Measurements from ENCODE around the gene IL5RA. TPM values are rescaled to one million over a fixed set of nuclear protein-coding genes. Genes with fewer than 3 reads are reported as not detected.

Gene IL5RA
- total RNA-seq, 1 donor from 2014 or later = not detected

DNA sequence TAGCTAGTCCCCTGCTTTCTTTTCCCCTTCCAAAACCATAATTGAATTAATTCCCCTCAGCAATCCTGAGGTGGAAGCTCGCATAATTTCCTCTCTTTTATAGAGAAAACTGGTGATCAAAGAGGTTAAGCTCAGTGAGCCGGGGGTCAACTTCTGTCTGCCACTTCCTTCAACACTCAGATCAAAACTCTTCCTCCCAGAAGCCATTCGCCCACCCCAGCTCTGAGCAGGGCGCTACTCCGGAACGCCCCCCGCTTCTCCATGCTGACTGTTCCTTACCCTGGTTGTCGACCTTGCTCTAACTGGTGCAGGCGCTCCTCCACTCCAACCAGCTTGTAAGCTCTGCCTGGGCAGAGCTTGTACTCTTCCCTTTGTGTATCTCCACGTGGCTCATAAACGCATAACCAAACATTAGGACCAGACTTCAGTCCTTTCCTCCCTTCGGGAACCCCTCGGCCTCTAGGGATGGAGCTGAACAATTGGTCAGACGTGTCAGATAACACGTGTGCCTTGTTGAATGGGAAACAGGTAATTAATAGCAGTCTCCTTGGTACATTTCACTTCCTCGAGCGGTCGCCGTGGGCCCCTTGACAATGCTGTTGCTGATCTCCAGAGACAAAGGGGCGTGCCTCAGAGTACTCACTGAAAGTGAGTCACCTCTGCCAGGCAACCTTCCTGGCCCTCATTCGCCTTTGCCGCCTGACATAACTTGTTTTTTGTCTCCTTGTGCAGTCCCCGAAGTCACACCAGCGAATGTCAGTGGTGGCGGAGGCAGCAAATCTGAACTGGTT, 71.8 kb downstream of the IL5RA start:
- Mint-ChIP-seq H3K9me3 (ENCODE audit: unreplicated experiment) (peaks cover 16% of the 10 kb centered on the region), H3K27ac (ENCODE audit: unreplicated experiment) (no peak overlapping the region), H3K4me3 (ENCODE audit: unreplicated experiment) (no peak overlapping the region), H3K4me1 (ENCODE audit: unreplicated experiment) (no peaks in the 10 kb centered on the region), H3K27me3 (ENCODE audit: unreplicated experiment) (no peaks in the 10 kb centered on the region), H3K36me3 (ENCODE audit: unreplicated experiment) (peaks cover 6% of the 10 kb centered on the region)
- DNase-seq (ENCODE audit: extremely low spot score, unreplicated experiment) = no peak
- TF ChIP-seq, protein P1, sequence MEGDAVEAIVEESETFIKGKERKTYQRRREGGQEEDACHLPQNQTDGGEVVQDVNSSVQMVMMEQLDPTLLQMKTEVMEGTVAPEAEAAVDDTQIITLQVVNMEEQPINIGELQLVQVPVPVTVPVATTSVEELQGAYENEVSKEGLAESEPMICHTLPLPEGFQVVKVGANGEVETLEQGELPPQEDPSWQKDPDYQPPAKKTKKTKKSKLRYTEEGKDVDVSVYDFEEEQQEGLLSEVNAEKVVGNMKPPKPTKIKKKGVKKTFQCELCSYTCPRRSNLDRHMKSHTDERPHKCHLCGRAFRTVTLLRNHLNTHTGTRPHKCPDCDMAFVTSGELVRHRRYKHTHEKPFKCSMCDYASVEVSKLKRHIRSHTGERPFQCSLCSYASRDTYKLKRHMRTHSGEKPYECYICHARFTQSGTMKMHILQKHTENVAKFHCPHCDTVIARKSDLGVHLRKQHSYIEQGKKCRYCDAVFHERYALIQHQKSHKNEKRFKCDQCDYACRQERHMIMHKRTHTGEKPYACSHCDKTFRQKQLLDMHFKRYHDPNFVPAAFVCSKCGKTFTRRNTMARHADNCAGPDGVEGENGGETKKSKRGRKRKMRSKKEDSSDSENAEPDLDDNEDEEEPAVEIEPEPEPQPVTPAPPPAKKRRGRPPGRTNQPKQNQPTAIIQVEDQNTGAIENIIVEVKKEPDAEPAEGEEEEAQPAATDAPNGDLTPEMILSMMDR (IDR thresholded peaks at IDR 0.05) = no peak

GRCh38 chr3:3037156-3037555, 73.0 kb downstream of the IL5RA start:
- Mint-ChIP-seq H3K36me3 (ENCODE audit: unreplicated experiment) (peaks cover 3% of the 10 kb centered on the region), H3K27ac (ENCODE audit: unreplicated experiment) (no peak overlapping the region), H3K4me3 (ENCODE audit: unreplicated experiment) (no peak overlapping the region), H3K27me3 (ENCODE audit: unreplicated experiment) (no peaks in the 10 kb centered on the region), H3K4me1 (ENCODE audit: unreplicated experiment) (no peaks in the 10 kb centered on the region), H3K9me3 (ENCODE audit: unreplicated experiment) (peaks cover 10% of the 10 kb centered on the region)
- TF ChIP-seq, protein P1 (IDR thresholded peaks at IDR 0.05) = no peak
- no peak for DNase-seq (ENCODE audit: extremely low spot score, unreplicated experiment)

GRCh38 chr3:3031326-3031725, 78.8 kb downstream of the IL5RA start:
- no peak for DNase-seq (ENCODE audit: extremely low spot score, unreplicated experiment)
- H3K36me3 Mint-ChIP-seq (ENCODE audit: unreplicated experiment) = no peaks in the 10 kb centered on the region
- TF ChIP-seq, protein P1 (IDR thresholded peaks at IDR 0.05) = no peak
- H3K9me3 Mint-ChIP-seq (ENCODE audit: unreplicated experiment) = no peaks in the 10 kb centered on the region
- no peak overlapping the region for H3K27ac Mint-ChIP-seq (ENCODE audit: unreplicated experiment)
- no peaks in the 10 kb centered on the region for H3K27me3 Mint-ChIP-seq (ENCODE audit: unreplicated experiment)
- H3K4me1 Mint-ChIP-seq (ENCODE audit: unreplicated experiment) = no peaks in the 10 kb centered on the region
- H3K4me3 Mint-ChIP-seq (ENCODE audit: unreplicated experiment) = no peak overlapping the region

DNA sequence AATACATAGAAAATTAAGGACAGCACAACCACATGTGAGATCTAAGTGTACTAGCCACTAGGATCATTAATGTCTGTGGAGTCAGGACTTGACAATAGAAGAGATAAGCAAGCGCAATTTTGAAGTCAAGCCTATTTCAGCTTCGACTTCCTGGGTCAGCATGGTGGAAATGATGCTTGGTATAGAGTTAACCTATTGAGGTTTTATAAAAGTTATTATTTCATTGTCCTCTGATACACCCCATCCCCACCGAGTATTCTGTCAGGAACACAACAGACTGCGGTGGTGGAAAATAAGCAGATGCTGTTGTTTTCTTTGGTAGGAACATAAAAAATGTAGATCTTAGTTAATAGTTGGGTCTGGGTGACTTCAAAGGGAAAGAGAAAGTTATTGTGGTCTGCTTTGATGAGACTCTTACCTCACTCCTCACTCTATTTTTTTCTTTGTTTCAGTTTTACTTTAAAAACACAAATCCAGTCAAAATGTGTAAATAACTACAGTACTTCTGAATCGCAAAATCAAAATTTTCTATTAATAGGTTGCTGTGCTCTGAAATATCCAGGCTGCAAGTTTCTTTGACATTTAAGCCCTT, 82.1 kb downstream of the IL5RA start:
- DNase-seq (ENCODE audit: extremely low spot score, unreplicated experiment) = no peak
- TF ChIP-seq, protein P1 (IDR thresholded peaks at IDR 0.05) = no peak

DNA sequence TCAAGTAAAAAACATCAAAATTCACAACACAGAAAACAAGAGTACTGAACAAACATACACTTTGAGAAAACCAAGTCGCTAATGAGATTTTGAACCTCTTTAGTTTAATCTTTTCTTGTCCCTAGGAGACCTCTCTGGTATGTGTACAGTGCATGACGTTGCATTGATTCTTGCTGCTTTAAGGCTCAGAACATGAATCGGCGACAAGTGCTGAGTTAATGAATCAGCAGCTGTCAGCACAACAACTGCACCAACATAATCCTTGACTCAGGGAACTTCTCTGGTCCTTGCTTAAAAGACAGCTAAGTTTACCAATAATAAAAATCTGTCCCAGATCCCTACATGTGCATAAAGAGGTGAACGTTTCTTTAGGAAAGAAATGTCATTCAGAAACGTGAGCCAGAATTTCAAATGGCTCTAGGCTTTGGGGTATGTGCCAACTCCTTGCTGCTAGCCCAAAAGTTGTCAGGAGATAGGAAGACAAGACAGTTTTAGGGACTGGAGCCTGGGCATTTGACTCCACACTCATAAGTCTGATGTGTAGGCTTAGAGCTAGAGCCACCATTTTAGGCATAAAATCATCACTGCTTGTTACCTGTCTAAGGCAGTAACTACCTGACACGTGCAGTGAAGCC, 86.9 kb downstream of the IL5RA start:
- no peak for DNase-seq (ENCODE audit: extremely low spot score, unreplicated experiment)
- no peak overlapping the region for H3K4me3 Mint-ChIP-seq (ENCODE audit: unreplicated experiment)
- H3K36me3 Mint-ChIP-seq (ENCODE audit: unreplicated experiment) = no peaks in the 10 kb centered on the region
- TF ChIP-seq, protein P1 (IDR thresholded peaks at IDR 0.05) = no peak
- H3K27ac Mint-ChIP-seq (ENCODE audit: unreplicated experiment) = no peak overlapping the region
- no peaks in the 10 kb centered on the region for H3K27me3 Mint-ChIP-seq (ENCODE audit: unreplicated experiment)
- peaks cover 5% of the 10 kb centered on the region for H3K4me1 Mint-ChIP-seq (ENCODE audit: unreplicated experiment)
- H3K9me3 Mint-ChIP-seq (ENCODE audit: unreplicated experiment) = no peaks in the 10 kb centered on the region

More for the DNA sequence above, 82.1 kb downstream of the IL5RA start:
- Mint-ChIP-seq H3K27me3 (ENCODE audit: unreplicated experiment) (no peaks in the 10 kb centered on the region), H3K36me3 (ENCODE audit: unreplicated experiment) (no peaks in the 10 kb centered on the region), H3K9me3 (ENCODE audit: unreplicated experiment) (no peaks in the 10 kb centered on the region), H3K4me1 (ENCODE audit: unreplicated experiment) (peaks cover 5% of the 10 kb centered on the region), H3K27ac (ENCODE audit: unreplicated experiment) (no peak overlapping the region), H3K4me3 (ENCODE audit: unreplicated experiment) (no peak overlapping the region)
